ENCODE measurements around the gene RNF130. TPM values are rescaled to one million over a fixed set of nuclear protein-coding genes. Genes with fewer than 3 reads are reported as not detected.

Gene RNF130
- total RNA-seq, 1 donor = 128 TPM

DNA sequence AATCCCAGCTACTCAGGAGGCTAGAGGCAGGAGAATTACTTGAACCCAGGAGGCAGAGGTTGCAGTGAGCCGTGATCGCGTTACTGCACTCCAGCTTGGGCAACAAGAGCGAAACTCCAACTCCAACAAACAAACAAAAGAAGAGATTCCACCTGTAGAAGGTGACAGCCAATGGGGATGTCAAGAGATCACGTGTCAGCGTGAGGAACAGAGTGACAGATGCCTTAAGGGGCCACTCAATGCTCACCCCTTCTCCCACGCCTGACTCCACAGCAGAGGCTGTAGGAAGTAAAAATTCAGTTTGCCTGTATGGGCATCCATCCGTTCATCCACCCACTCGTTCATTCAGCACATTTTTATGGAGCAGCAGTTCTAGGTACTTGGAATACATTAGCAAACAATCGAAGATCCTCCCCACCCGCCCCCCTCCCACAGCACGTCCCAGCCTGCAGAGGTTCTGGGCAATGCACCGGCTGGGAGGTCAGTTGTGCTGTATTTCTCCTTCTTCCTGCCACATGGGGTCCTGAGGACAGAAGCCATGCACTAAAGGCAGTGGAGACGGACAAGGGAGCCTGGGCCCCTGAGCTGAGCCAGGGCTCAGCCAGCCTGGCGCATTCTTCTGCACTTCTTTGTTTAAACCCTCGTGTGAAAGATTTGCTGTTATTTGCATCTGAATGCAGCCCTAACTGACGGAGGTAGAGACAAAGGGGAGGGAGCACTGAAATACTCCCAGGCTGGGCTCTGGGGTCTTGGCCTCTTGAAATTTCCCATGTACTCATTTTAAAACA lies 11.3 kb upstream of the RNF130 start:
- Histone ChIP-seq H3K4me3 (ENCODE audit: low read length) (no peak overlapping the region), H3K27me3 (ENCODE audit: insufficient read depth, low read length) (peaks cover 20% of the 10 kb centered on the region), H3K4me1 (ENCODE audit: insufficient read depth, low read length) (peaks cover 19% of the 10 kb centered on the region), H3K9me3 (ENCODE audit: low read depth, low read length) (no peaks in the 10 kb centered on the region)

GRCh38 chr5:180081481-180081880 lies 9.9 kb upstream of the RNF130 start:
- Histone ChIP-seq H3K4me3 (ENCODE audit: low read length) (no peak overlapping the region), H3K27me3 (ENCODE audit: insufficient read depth, low read length) (peaks cover 20% of the 10 kb centered on the region), H3K9me3 (ENCODE audit: low read depth, low read length) (no peaks in the 10 kb centered on the region), H3K4me1 (ENCODE audit: insufficient read depth, low read length) (peaks cover 19% of the 10 kb centered on the region)

- no peak overlapping the region for H3K4me3 ChIP-seq (ENCODE audit: low read length)
- no peaks in the 10 kb centered on the region for H3K9me3 ChIP-seq (ENCODE audit: low read depth, low read length)
- peaks cover 20% of the 10 kb centered on the region for H3K27me3 ChIP-seq (ENCODE audit: insufficient read depth, low read length)
- H3K4me1 ChIP-seq (ENCODE audit: insufficient read depth, low read length) = peaks cover 17% of the 10 kb centered on the region
These were observed 9.1 kb upstream of the RNF130 start for GRCh38 chr5:180080486-180081280.

DNA sequence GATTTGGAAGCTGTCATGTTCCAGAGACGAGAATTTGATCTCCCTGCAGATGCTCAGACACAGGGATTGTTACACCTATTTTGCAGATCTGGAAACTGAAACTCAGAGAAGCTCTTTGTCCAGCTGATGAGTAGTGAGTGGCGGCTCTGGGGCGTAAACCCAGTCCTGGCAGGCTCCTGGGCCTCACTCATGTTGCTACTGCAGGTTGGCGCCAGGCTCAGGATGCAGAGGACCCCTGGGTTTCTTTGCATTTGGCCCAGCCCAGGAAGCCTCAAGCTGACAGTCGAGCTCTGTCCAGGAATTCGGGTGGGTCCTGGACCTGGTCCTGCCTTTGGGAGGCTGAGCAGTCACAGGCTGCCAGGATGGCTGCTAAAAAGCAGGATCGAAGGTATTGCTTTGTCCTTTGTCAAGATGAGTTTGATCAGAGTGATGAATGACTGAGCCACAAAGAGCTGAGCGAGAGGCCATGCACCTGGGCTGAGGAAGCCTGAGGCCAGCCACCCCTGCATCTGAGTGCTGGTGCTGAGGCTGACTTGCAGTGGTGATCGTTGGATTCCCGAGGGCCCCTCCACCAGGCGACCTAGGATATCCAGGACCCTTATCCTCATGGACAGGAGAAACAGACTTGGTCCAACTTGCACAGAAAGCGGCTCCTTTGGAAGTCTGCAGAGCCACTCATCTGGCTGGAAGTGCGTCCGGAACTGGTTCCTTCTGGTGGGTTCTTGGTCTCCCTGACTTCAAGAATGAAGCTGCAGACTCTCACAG lies 8.3 kb upstream of the RNF130 start:
- peaks cover 20% of the 10 kb centered on the region for H3K27me3 ChIP-seq (ENCODE audit: insufficient read depth, low read length)
- H3K4me3 ChIP-seq (ENCODE audit: low read length) = no peak overlapping the region
- H3K4me1 ChIP-seq (ENCODE audit: insufficient read depth, low read length) = peaks cover 10% of the 10 kb centered on the region
- H3K9me3 ChIP-seq (ENCODE audit: low read depth, low read length) = no peaks in the 10 kb centered on the region

GRCh38 chr5:180078348-180078747 lies 6.8 kb upstream of the RNF130 start:
- H3K4me1 ChIP-seq (ENCODE audit: insufficient read depth, low read length) = peaks cover 6% of the 10 kb centered on the region
- H3K4me3 ChIP-seq (ENCODE audit: low read length) = no peak overlapping the region
- peaks cover 20% of the 10 kb centered on the region for H3K27me3 ChIP-seq (ENCODE audit: insufficient read depth, low read length)
- H3K9me3 ChIP-seq (ENCODE audit: low read depth, low read length) = no peaks in the 10 kb centered on the region

- peaks cover 9% of the 10 kb centered on the region for H3K4me1 ChIP-seq (ENCODE audit: insufficient read depth, low read length)
- H3K27me3 ChIP-seq (ENCODE audit: insufficient read depth, low read length) = peaks cover 20% of the 10 kb centered on the region
- H3K9me3 ChIP-seq (ENCODE audit: low read depth, low read length) = no peaks in the 10 kb centered on the region
- no peak overlapping the region for H3K4me3 ChIP-seq (ENCODE audit: low read length)
These were observed 6.2 kb upstream of the RNF130 start for GRCh38 chr5:180077594-180078284.

DNA sequence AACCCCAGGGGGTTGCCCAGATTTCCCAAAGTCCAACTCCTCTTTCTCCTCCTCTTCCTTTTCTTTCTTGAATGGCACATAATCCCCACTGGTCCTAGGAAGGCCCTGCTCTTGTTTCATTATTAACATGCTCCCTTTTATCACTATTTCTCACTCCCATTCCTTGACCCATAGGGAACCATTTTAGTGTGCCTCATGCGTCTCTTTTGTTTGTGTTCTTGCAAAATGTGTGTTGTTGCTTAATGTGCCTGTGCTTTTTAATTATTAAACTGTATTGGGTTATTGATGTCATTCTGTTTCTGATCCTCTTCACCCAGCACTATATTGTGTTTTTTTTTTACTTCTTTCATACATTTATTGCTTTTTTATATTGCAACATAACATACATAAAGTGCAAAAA lies 4.1 kb upstream of the RNF130 start:
- peaks cover 21% of the 10 kb centered on the region for H3K4me1 ChIP-seq (ENCODE audit: insufficient read depth, low read length)
- H3K27me3 ChIP-seq (ENCODE audit: insufficient read depth, low read length) = peaks cover 12% of the 10 kb centered on the region
- H3K4me3 ChIP-seq (ENCODE audit: low read length) = no peak overlapping the region
- no peaks in the 10 kb centered on the region for H3K9me3 ChIP-seq (ENCODE audit: low read depth, low read length)

DNA sequence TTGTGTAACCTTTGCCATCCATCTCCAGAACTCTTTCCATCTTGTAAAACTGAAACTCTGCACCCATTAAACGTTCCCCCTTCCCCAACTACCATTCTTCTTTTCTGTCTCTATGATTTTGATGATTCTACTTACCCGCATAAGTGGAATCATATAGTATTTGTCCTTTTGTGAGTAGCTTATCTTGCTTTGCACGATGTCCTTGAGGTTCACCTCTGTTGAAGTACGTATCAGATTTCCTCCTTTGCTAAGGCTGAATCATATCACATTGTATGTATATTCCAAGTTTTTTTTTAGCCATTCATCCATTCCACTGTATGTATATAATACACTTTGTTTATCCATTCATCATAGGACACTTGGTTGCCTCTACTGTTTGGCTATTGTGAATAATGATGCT lies 2.9 kb upstream of the RNF130 start:
- peaks cover 28% of the 10 kb centered on the region for H3K4me1 ChIP-seq (ENCODE audit: insufficient read depth, low read length)
- H3K27me3 ChIP-seq (ENCODE audit: insufficient read depth, low read length) = peaks cover 5% of the 10 kb centered on the region
- H3K4me3 ChIP-seq (ENCODE audit: low read length) = no peak overlapping the region
- no peaks in the 10 kb centered on the region for H3K9me3 ChIP-seq (ENCODE audit: low read depth, low read length)

GRCh38 chr5:180072556-180072955 lies 997 bp upstream of the RNF130 start:
- no peaks in the 10 kb centered on the region for H3K9me3 ChIP-seq (ENCODE audit: low read depth, low read length)
- no peaks in the 10 kb centered on the region for H3K27me3 ChIP-seq (ENCODE audit: insufficient read depth, low read length)
- peak overlapping the region; percentile 72 for H3K4me3 ChIP-seq (ENCODE audit: low read length)
- H3K4me1 ChIP-seq (ENCODE audit: insufficient read depth, low read length) = peaks cover 44% of the 10 kb centered on the region

DNA sequence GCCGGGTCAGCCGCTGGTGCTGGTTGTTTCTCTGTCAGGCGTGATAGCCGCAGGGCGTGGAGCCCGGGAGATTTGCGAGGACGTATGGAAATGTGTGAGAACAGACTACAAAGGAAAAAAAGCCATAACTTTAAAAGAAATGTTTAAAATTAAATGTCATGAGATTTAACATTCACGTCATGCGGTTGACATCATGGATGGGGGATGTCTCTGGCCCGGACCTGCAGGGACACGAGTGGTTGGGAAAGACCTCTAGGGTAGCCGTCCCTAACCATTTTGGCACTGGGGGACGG lies 643 bp upstream of the RNF130 start:
- Histone ChIP-seq H3K27me3 (ENCODE audit: insufficient read depth, low read length) (no peaks in the 10 kb centered on the region), H3K9me3 (ENCODE audit: low read depth, low read length) (no peaks in the 10 kb centered on the region), H3K4me1 (ENCODE audit: insufficient read depth, low read length) (peaks cover 48% of the 10 kb centered on the region), H3K4me3 (ENCODE audit: low read length) (peak overlapping the region; percentile 72)

DNA sequence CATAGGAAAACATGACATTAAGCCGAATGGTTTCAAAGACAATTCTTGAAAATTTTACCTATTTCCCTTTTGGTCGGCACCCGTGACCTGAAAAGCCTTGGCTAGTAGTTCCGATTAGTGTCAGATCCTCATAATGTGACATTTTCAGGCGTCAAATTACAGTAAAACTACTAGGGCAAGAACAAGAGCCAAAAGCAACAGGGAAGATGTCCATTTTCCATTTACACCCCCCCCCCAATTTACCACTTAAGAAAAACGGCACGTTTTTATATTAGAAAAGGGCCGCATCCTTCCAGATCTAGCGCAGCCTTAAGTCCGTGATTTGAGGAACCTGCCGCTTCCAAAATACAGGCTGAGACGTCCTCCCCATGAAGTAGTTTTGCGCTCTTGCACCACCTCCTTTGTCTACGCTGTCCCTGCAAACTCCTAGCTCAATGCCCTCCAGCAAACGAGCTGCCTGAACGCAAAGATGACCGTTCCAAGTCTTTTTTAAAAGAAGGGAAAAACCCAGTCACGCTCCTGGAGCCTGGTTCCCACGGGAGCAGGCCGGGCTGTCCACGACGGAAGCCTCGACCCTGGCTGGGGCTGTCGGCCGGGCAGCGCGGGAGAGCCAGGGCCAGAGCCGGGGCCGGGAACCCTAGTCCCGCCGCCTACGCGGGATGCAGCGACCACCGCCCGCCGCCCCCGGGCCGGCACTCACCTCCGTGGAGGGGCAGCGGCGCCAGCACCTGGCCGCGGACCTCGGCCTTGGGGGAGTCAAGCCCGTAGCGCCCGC lies 616 bp downstream of the RNF130 start:
- peaks cover 56% of the 10 kb centered on the region for H3K4me1 ChIP-seq (ENCODE audit: insufficient read depth, low read length)
- peak overlapping the region; percentile 72 for H3K4me3 ChIP-seq (ENCODE audit: low read length)
- H3K9me3 ChIP-seq (ENCODE audit: low read depth, low read length) = no peaks in the 10 kb centered on the region
- no peaks in the 10 kb centered on the region for H3K27me3 ChIP-seq (ENCODE audit: insufficient read depth, low read length)

DNA sequence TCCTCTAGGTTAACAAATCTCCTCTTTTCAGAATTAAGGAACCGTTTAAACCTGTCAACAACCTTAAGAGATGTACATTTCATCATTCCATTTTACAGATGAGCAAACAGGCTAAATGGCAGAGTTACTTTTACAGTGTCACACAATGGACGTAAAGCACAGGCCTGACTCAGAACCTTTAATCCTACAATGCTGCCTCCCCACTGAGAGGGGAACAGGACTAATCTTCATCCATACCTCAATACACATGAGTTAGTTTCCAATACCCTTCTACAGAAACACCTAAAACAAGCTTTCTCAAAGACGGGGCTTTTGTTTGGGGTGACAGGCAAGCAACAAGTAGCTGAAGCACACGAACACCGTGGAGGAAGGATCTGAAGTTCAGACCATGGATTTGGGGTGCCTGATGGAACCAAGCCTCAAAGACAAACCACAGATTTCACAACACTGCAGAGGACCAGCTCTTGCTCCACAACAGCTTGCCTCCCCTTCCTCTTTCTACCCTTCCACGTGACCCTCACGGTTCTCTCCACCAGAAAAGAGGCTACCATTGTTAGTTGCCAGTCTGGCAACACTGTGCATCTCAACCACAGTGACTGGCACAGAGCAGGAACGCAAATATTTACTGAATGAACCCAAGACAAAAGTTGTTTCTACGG lies 1.8 kb downstream of the RNF130 start:
- H3K4me1 ChIP-seq (ENCODE audit: insufficient read depth, low read length) = peaks cover 56% of the 10 kb centered on the region
- H3K27me3 ChIP-seq (ENCODE audit: insufficient read depth, low read length) = no peaks in the 10 kb centered on the region
- H3K4me3 ChIP-seq (ENCODE audit: low read length) = peak overlapping the region; percentile 72

GRCh38 chr5:180068519-180069090 lies 3.0 kb downstream of the RNF130 start:
- H3K9me3 ChIP-seq (ENCODE audit: low read depth, low read length) = no peaks in the 10 kb centered on the region
- no peak overlapping the region for H3K4me3 ChIP-seq (ENCODE audit: low read length)
- H3K4me1 ChIP-seq (ENCODE audit: insufficient read depth, low read length) = peaks cover 56% of the 10 kb centered on the region
- no peaks in the 10 kb centered on the region for H3K27me3 ChIP-seq (ENCODE audit: insufficient read depth, low read length)

More for the DNA sequence above, 1.8 kb downstream of the RNF130 start:
- no peaks in the 10 kb centered on the region for H3K9me3 ChIP-seq (ENCODE audit: low read depth, low read length)

All from mononuclear cell (primary cell).